Neural cell (in vitro differentiated cells): ENCODE results near the gene CNTNAP5. TPM values are rescaled to one million over a fixed set of nuclear protein-coding genes. Genes with fewer than 3 reads are reported as not detected.
"Not testable (repeated sequence)": the region's sequence is repeated elsewhere in the genome, so short reads cannot be mapped to it uniquely, and the experiment has no call there.

Experiments used
- H2AFZ ChIP-seq: fragments of 200-600, 300-800 bp; sonication (generic), shearing (Covaris generic); 2 replicates; pipeline ENCODE4 v1.6.0; 2014; ENCODE audit warnings: low read depth, mild to moderate bottlenecking, antibody characterized with exemption, low read length, moderate library complexity
- H3F3A ChIP-seq: fragments of 200-600 bp; shearing (Covaris generic); 2 replicates; pipeline ENCODE4 v1.6.1; 2016; ENCODE audit warnings: mild to moderate bottlenecking, moderate library complexity, mixed read lengths, antibody characterized with exemption, low read length; ENCODE audit not compliant: insufficient read depth, poor library complexity, severe bottlenecking
- H3K27ac ChIP-seq: fragments of 200-600, 300-800 bp; sonication (generic), shearing (Covaris generic); 2 replicates; pipeline ENCODE4 v1.5.1; 2014; ENCODE audit warnings: mild to moderate bottlenecking, low read length, moderate library complexity
- H3K27me3 ChIP-seq: fragments of 300-800, 200-600 bp; sonication (generic), shearing (Covaris generic); 2 replicates; pipeline ENCODE4 v1.6.0; 2014; ENCODE audit warnings: mild to moderate bottlenecking, low read depth, low read length, moderate library complexity; ENCODE audit not compliant: insufficient read depth
- H3K36me3 ChIP-seq: fragments of 300-800, 200-600 bp; sonication (generic), shearing (Covaris generic); 2 replicates; pipeline ENCODE4 v1.5.1; 2014; ENCODE audit warnings: mild to moderate bottlenecking, antibody characterized with exemption, low read length, moderate library complexity; ENCODE audit not compliant: insufficient read depth
- H3K4me2 ChIP-seq: fragments of 300-800, 200-600 bp; sonication (generic), shearing (Covaris generic); 2 replicates; pipeline ENCODE4 v1.6.0; 2014; ENCODE audit warnings: mild to moderate bottlenecking, low read length
- H3K4me3 ChIP-seq: fragments of 300-800, 200-600 bp; sonication (generic), shearing (Covaris generic); 2 replicates; pipeline ENCODE4 v1.5.1; 2014; ENCODE audit warnings: mild to moderate bottlenecking, low read length, moderate library complexity
- H3K79me2 ChIP-seq: fragments of 200-600 bp; shearing (Covaris generic); replicated peaks from 2 replicates; pipeline ENCODE4 v1.6.0; 2014; ENCODE audit warnings: mild to moderate bottlenecking, low read length, moderate library complexity; ENCODE audit not compliant: insufficient read depth
- H3K9ac ChIP-seq: fragments of 300-800, 200-600 bp; sonication (generic), shearing (Covaris generic); 2 replicates; pipeline ENCODE4 v1.6.1; 2016; ENCODE audit warnings: mild to moderate bottlenecking, low read length, mixed read lengths
- H3K9me2 ChIP-seq: fragments of 200-600 bp; shearing (Covaris generic); 2 replicates; pipeline ENCODE4 v1.6.1; 2016; ENCODE audit warnings: mild to moderate bottlenecking, low read length, mixed read lengths; ENCODE audit not compliant: insufficient read depth
- H3K9me3 ChIP-seq: fragments of 200-600, 300-800 bp; sonication (generic), shearing (Covaris generic); 2 replicates; pipeline ENCODE4 v1.6.1; 2016; ENCODE audit warnings: mild to moderate bottlenecking, mixed run types, low read length, moderate library complexity, mixed read lengths
- H4K20me1 ChIP-seq: fragments of 200-600 bp; shearing (Covaris generic); 2 replicates; pipeline ENCODE4 v1.6.1; 2016; ENCODE audit warnings: mild to moderate bottlenecking, mixed run types; ENCODE audit not compliant: insufficient read depth
- EP300 ChIP-seq: fragments of 450-650 bp; conservative IDR thresholded peaks from 2 replicates; pipeline ENCODE4 v1.6.1; 2014; ENCODE audit warnings: antibody characterized with exemption, mild to moderate bottlenecking, moderate library complexity; ENCODE audit not compliant: poor library complexity, severe bottlenecking
- EZH2 ChIP-seq: fragments of 200-600, 300-800 bp; shearing (Covaris generic), sonication (generic); IDR thresholded peaks from 2 replicates; pipeline ENCODE4 v1.6.1; 2014; ENCODE audit warnings: antibody characterized with exemption, low read length, borderline replicate concordance, mild to moderate bottlenecking; ENCODE audit not compliant: insufficient read depth, poor library complexity, severe bottlenecking
- MXI1 ChIP-seq: fragments of 450-650 bp; conservative IDR thresholded peaks from 2 replicates; pipeline ENCODE4 v1.6.1; 2014; ENCODE audit warnings: antibody characterized with exemption, mild to moderate bottlenecking; ENCODE audit not compliant: poor library complexity, severe bottlenecking
- POLR2AphosphoS5 ChIP-seq: IDR thresholded peaks from 2 replicates; pipeline ENCODE4 v1.6.1; 2012
- RAD21 ChIP-seq: fragments of 450-650 bp; conservative IDR thresholded peaks from 2 replicates; pipeline ENCODE4 v1.6.1; 2014; ENCODE audit warnings: antibody characterized with exemption, mild to moderate bottlenecking, moderate library complexity
- SMC3 ChIP-seq: fragments of 450-650 bp; conservative IDR thresholded peaks from 2 replicates; pipeline ENCODE4 v1.6.1; 2014; ENCODE audit warnings: antibody characterized with exemption, mild to moderate bottlenecking, moderate library complexity; ENCODE audit not compliant: poor library complexity
- TAF1 ChIP-seq: IDR thresholded peaks from 2 replicates; pipeline ENCODE4 v1.6.1; 2012; ENCODE audit warnings: low read depth
- polyA plus RNA-seq: library from polyadenylated mRNA; depleted of rRNA; stranded (reverse); fragments of >200 nt; gene quantifications from 2 replicates; pipeline ENCODE4 v1.2.3, GENCODE V29; 2014
- TF ChIP-seq, protein P1 (sequence below): IDR thresholded peaks from 2 replicates; pipeline ENCODE4 v1.6.1; 2012; ENCODE audit warnings: borderline replicate concordance
- TF ChIP-seq, protein P2 (sequence below): fragments of 450-650 bp; IDR thresholded peaks from 2 replicates; pipeline ENCODE4 v1.5.1; 2014; ENCODE audit warnings: antibody characterized with exemption, mild to moderate bottlenecking, moderate library complexity; ENCODE audit not compliant: poor library complexity, severe bottlenecking

CNTNAP5 gene
- polyA plus RNA-seq, 1 donor from 2014 or later, result 19.3 TPM

DNA sequence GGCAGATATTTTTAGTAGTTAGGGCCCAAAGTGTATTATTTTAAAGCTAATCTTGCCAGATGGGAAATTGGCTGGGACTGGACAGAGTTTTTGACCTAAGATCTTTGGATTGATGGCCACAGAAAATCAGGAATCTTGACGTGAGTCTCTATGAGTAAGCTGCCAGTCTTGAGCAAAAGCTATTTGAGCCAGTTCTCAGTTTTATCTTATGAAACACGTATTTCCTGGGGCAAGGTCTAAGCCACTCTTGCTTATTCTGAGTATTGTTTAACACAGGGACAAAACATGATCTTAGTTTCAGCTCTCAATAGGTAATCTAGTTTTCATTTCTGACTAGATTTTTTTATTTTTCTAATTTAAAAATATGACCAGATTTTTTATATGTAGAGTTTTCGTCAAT lies 329.4 kb downstream of the CNTNAP5 start:
- H4K20me1 ChIP-seq, result no peaks in the 10 kb centered on the region

DNA sequence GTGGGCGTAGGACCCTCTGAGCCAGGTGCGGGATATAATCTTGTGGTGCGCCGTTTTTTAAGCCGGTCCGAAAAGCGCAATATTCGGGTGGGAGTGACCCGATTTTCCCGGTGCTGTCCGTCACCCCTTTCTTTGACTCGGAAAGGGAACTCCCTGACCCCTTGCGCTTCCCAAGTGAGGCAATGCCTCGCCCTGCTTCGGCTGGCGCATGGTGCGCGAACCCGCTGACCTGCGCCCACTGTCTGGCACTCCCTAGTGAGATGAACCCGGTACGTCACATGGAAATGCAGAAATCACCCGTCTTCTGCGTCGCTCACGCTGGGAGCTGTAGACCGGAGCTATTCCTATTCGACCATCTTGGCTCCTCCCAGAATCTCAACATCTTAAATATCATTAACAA lies 336.9 kb downstream of the CNTNAP5 start:
- H3K79me2 ChIP-seq, H3K9me3 ChIP-seq, H3K4me3 ChIP-seq, H3K9me2 ChIP-seq, H2AFZ ChIP-seq, H3K4me2 ChIP-seq, H3K27me3 ChIP-seq, H3K27ac ChIP-seq, H3F3A ChIP-seq, H4K20me1 ChIP-seq, H3K36me3 ChIP-seq, H3K9ac ChIP-seq: not testable (repeated sequence)

More for the DNA sequence above, 329.4 kb downstream of the CNTNAP5 start:
- Histone ChIP-seq H3K4me2 (no peak overlapping the region), H3K79me2 (no peaks in the 10 kb centered on the region), H3K9me2 (no peaks in the 10 kb centered on the region), H3K4me3 (no peak overlapping the region), H3K36me3 (no peaks in the 10 kb centered on the region), H3F3A (no peaks in the 10 kb centered on the region), H2AFZ (no peak overlapping the region), H3K27me3 (no peaks in the 10 kb centered on the region), H3K9ac (no peak overlapping the region), H3K9me3 (no peaks in the 10 kb centered on the region), H3K27ac (no peak overlapping the region)
- TF ChIP-seq, protein P1, sequence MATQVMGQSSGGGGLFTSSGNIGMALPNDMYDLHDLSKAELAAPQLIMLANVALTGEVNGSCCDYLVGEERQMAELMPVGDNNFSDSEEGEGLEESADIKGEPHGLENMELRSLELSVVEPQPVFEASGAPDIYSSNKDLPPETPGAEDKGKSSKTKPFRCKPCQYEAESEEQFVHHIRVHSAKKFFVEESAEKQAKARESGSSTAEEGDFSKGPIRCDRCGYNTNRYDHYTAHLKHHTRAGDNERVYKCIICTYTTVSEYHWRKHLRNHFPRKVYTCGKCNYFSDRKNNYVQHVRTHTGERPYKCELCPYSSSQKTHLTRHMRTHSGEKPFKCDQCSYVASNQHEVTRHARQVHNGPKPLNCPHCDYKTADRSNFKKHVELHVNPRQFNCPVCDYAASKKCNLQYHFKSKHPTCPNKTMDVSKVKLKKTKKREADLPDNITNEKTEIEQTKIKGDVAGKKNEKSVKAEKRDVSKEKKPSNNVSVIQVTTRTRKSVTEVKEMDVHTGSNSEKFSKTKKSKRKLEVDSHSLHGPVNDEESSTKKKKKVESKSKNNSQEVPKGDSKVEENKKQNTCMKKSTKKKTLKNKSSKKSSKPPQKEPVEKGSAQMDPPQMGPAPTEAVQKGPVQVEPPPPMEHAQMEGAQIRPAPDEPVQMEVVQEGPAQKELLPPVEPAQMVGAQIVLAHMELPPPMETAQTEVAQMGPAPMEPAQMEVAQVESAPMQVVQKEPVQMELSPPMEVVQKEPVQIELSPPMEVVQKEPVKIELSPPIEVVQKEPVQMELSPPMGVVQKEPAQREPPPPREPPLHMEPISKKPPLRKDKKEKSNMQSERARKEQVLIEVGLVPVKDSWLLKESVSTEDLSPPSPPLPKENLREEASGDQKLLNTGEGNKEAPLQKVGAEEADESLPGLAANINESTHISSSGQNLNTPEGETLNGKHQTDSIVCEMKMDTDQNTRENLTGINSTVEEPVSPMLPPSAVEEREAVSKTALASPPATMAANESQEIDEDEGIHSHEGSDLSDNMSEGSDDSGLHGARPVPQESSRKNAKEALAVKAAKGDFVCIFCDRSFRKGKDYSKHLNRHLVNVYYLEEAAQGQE, result no peak
- no peak for TF ChIP-seq RAD21
- TF ChIP-seq EP300, result no peak
- no peak for TF ChIP-seq TAF1
- TF ChIP-seq SMC3, result no peak
- TF ChIP-seq EZH2, result no peak
- TF ChIP-seq MXI1, result no peak
- no peak for TF ChIP-seq POLR2AphosphoS5
- TF ChIP-seq, protein P2, sequence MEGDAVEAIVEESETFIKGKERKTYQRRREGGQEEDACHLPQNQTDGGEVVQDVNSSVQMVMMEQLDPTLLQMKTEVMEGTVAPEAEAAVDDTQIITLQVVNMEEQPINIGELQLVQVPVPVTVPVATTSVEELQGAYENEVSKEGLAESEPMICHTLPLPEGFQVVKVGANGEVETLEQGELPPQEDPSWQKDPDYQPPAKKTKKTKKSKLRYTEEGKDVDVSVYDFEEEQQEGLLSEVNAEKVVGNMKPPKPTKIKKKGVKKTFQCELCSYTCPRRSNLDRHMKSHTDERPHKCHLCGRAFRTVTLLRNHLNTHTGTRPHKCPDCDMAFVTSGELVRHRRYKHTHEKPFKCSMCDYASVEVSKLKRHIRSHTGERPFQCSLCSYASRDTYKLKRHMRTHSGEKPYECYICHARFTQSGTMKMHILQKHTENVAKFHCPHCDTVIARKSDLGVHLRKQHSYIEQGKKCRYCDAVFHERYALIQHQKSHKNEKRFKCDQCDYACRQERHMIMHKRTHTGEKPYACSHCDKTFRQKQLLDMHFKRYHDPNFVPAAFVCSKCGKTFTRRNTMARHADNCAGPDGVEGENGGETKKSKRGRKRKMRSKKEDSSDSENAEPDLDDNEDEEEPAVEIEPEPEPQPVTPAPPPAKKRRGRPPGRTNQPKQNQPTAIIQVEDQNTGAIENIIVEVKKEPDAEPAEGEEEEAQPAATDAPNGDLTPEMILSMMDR, result no peak

DNA sequence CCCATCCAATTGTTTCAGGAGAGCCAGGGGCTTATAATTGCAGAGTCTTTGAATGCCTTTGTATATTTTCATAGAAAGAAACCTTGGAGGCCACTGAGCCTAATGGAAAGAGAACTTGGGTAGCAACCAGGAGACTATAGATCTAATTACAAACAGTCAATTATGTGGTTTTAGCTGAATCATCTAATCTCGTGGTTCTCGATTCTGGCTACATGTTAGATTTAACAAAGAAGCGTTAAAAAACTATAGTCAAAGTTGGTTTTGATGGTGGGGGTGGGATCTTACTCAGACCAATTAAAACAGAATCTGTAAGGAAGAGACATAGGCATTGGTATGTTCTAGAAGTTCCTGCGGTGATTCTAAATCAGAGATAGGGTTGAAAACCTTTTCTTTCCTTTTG lies 344.1 kb downstream of the CNTNAP5 start:
- H3K9me3 ChIP-seq, result no peaks in the 10 kb centered on the region
- TF ChIP-seq RAD21 (no peak), EP300 (no peak), POLR2AphosphoS5 (no peak), MXI1 (no peak), EZH2 (no peak), SMC3 (no peak), TAF1 (no peak)
- TF ChIP-seq, protein P1, result no peak
- TF ChIP-seq, protein P2, result no peak
- H4K20me1 ChIP-seq, result no peaks in the 10 kb centered on the region
- no peaks in the 10 kb centered on the region for H3K27me3 ChIP-seq
- no peaks in the 10 kb centered on the region for H3F3A ChIP-seq
- H3K4me2 ChIP-seq, result no peak overlapping the region
- H3K79me2 ChIP-seq, result no peaks in the 10 kb centered on the region
- no peaks in the 10 kb centered on the region for H3K36me3 ChIP-seq
- H3K27ac ChIP-seq, result no peak overlapping the region
- no peak overlapping the region for H3K9ac ChIP-seq
- H2AFZ ChIP-seq, result no peak overlapping the region
- no peaks in the 10 kb centered on the region for H3K9me2 ChIP-seq
- H3K4me3 ChIP-seq, result no peak overlapping the region
